Measurements from ENCODE around the gene PTPRA.

PTPRA gene

DNA sequence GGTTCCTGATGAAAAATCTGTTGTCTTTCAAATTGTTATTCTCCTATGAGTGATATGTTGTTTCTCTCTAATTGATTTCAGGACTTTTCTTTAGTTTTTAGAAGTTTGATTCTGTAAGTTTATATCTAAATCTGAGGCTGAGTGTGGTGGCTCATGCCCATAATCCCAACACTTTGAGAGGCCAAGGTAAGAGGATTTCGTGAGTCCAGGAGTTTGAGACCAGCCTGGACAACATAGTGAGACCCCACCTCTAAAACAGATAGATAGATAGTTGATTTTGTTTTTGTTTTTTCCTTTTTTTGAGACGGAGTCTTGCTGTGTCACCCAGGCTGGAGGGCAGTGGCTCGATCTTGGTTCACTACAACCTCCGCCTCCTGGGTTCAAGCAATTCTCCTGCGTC lies 64.6 kb downstream of the PTPRA start:
- DNase-seq (ENCODE audit: low spot score) = no peak

DNA sequence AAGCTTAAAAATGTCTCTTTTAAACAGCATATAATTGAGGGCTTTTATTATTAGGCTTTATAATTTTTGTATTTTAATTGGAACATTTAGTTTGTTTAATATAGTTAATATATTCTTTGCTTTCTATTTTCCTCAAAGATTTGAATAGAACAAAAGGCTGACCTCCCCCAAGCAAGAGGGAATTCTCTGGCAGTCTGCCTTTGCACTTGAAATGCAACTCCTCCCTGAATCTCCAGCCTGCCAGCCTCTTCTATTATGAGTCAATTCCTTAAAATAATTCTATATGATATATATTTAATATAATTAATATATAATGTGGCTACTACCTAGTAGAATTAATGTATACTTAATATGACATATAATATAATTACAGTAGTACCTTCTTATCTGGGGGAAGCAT lies 69.2 kb downstream of the PTPRA start:
- no peak for DNase-seq (ENCODE audit: low spot score)

DNA sequence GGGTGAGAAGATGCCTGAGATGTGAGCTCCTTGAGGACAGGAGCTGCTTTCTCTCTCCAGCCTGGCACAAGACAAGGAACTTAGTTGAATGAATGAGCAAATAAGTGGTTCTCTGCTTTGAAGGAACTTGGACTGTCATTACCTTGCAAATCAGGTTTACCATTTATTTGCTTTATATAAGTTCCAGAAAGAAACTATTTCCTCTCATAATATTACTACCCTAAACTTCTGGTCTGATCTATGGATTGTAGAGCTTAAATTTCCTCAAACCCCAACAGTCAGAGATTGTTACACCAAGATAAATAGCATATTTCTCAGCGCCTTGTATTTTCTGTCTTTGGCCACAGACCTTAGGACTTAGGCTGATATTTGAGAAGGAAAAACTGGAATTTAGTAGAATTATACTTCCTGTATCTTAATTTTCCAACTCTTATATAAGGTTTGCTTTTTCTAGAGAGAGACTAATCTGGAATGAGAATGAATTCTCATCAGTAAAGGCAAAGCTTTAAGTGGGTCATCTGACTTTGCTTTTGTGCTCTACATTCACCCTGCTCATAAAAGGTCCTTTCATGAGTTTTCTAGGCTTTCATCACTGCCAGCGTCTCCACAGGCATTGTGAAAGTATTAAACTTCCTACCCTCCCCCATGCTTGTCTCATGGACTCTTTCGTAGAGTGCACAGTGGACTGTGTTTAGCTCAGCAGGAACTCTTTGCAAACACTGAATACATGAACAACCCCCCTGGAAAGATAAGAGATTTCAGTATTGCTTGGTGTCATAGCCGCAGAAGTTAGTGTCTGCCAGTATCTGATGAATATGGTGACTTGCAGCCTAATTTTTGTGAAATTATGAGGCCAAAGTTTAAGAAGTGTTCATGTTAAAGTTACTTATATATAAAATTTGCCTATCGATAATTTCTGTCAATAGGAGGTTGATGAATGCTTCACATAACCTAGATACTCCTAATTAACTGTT lies 74.0 kb downstream of the PTPRA start:
- DNase-seq (ENCODE audit: low spot score) = no peak

DNA sequence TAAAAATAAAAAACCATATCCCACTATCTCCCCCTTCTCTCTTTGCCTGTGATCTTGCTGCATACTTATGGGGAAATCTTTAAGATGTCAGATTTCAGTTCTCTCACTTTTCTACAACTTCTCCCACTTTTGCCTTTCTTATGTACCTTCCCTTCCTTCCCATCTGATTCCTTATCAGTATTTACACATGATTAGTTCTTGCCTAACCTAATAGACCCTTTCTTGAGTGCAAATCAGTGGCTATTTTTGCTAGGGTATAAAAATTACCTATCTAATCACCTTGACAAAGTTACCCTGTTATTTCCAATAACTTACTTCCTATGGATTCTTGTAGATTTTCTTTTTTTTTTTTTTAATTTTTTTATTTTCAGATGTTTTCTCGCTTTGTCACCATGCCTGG lies 75.7 kb downstream of the PTPRA start:
- DNase-seq (ENCODE audit: low spot score) = no peak

DNA sequence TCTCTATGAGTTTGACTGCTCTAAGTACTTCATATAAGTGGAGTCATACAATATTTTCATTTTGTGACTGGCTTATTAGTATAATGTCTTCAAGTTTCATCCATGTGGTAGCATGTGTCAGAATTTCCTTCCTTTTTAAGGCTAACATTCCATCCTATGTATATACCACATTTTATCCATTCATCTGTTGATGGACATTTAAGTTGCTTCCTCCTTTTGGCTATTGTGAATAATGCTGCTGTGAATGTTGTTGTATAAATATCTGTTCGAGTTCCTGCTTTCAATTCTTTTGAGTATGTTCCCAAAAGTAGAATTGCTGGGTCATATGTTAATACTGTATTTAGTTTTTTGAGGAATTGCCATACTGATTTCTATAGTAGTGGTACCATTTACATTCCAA lies 79.5 kb downstream of the PTPRA start:
- DNase-seq (ENCODE audit: low spot score) = no peak

DNA sequence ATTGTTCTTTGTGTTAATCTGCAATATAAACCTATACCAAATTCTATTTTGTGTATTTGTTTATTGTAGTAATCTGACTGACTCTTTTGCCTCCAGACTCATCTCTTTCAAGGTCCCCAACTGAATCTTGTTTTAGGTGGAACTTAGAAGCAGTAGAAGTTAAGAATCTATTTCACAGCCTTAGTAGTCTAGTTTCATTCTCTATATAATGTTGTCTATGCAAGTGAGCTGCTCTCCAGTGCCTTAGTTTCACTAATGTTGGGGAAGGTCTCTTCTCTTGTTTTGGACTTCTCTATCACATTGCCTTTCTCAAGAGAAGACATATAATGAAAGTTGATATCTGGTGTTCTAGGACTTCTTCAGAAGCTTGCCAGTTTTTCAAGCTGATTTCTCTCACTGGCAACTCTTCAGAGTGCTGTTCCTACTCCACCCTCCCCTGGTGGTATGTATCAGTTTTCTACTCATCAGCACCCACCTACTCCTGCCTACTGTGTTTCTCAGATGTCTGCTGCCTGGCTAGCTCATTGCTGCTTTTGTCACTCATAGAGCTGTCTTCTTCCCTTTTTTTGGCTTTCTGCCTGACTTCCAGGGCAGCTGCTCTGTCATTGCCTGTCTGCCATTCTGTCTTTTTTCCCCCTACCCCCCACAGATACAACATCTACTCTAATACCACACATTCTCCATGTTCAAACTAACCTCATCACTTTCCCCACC lies 82.1 kb downstream of the PTPRA start:
- DNase-seq (ENCODE audit: low spot score) = no peak

DNA sequence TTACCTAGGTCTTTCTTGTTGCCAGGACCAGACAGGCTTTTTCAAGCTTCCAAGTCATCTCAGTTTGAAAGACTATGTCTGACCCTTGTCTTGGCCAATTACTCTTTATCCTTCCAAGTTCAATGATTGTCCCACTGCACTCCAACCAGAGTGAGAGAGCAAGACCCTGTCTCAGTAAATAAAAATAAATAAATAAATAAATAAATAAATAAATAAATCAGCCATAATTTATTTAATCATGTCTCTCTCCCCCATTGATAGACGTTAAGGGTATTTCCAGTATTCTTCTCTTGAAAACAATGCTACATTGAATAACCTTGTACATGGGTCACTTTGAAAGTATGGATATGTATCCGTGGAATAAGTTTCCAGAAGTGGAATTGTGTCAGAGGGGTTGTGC lies 83.2 kb downstream of the PTPRA start:
- DNase-seq (ENCODE audit: low spot score) = no peak

DNA sequence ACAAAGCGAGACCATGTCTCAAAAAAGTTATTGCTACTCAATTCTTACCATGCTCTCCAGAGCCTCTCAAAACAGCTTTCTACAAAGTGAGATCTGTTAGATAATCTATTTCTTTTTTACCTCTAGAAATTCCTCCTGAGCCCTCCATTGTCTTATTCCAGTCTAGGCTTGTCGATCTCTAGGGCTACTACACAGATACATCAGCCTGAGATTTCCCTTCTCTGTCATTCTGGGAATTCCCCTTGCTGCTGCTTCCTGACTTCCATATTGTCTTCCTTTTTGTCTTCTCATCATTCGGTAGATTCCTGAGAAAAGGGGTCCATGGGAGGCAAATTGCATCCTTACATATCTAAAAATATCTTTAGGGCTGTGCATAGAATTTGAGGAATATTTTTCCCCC lies 94.6 kb downstream of the PTPRA start:
- no peak for DNase-seq (ENCODE audit: low spot score)

DNA sequence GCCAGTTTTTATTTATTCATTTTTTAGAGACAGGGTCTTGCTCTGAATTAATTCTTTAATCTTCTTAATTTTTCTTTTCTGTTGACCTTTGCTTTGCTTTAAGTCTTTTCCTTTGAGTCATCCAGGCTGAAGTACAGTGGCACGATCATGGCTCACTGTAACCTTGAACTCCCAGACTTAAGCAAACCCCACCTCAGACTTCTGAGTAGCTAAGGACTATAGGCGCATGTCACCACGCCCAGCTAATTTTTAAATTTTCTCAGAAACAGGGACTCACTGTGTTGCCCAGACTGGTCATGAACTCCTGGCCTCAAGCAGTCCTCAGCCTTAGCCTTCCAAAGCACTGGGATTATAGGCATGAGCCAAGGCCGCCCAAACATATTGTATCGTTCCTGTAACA lies 98.8 kb downstream of the PTPRA start:
- DNase-seq (ENCODE audit: low spot score) = no peak

DNA sequence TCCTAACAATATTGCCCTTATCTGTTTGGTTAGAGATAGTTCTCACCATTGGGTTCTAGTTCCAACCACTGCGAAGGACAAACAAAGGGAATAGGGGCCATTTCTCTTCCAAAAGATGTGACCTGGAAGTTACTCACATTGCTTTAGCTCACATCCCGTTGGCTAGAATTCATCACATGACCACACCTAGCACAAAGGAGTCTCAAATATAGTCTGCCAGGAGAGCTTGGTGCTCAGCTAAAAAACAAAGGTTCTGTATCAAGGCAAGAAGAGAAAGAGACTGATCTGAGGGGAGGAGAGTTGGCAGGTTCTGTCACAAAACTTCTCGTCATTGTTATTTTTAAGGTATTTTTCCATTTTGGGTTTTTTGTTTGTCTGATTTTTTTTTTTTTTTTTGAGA lies 100.3 kb downstream of the PTPRA start:
- no peak for DNase-seq (ENCODE audit: low spot score)

DNA sequence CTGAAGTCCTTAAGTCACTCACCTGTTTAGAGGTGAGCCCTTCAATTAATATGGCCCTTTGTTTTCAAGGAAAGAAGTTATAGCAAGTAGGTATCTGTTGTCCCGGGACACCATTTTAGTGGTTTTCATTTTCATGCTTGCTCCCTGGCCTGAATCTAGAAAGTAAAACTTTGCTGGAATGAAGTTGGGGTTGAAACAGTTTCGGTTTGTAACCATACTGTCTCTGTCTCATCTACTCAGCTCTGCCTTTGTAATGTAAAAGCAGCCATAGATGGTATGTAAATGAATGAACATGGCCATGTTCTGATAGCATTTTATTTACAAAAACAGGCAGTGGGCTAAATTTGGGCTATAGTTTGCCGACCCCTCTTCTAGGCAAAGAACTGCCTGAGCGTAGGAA lies 105.2 kb downstream of the PTPRA start:
- DNase-seq (ENCODE audit: low spot score) = no peak

DNA sequence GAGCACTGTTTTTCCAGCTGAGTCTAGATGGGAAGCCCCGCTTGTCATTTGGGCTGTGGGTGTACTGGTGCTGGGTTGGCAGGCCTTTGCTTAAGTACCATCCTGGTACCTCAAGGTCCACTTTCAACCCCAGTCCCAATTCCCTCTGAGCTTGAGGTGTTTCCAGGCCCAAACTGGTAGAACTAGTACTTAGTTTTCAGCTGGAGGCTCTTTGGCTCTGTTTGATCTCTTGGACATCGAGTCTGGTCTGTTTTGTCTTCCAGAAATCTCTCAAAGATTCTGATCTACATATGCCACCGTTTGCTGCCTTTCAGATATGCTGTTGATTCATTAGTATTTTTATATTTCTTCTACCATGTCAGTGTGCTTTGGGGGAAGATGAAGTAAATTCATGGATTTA lies 108.4 kb downstream of the PTPRA start:
- DNase-seq (ENCODE audit: low spot score) = no peak

DNA sequence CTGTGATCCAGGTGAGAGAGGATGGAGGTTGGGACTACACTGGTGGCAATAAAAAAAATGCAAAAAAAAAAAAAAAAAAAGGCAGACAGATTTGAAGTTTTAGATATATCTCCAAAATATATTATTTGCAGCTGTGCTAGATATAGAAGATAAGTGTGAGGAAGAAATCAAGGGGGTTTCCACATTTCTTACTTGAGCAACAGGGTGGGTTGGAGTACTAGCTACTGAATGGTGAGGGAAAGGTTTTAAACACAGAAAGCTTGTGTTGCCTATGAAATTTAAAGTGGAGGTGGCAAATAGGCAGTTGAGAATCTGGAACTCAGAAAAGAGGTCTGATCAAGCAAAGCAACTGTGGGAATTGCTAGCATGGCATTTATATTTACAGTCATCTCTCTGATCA lies 110.2 kb downstream of the PTPRA start:
- no peak for DNase-seq (ENCODE audit: low spot score)

DNA sequence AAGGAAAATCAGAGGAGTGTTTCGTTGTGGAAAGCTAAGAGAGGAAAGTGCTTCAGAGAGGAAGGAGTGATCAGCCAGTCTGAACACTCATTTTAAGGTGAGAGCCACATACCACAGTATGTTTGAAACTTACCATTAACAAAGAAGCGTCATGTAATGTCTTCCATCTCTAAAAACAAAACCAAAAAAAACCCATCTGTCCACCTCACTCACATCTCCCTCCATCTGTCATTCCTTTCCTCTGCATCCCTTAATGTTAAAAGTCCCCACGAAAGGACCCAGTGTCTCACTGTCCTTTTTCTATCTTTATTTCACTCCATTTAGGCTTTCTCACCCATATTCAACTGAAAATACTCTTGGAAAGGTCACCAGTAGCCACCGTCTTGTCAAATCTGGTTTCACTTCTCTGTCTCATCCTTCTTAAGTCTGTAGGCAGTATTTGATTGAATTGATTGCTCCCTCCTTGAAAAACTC lies 110.8 kb downstream of the PTPRA start:
- no peak for DNase-seq (ENCODE audit: low spot score)

DNA sequence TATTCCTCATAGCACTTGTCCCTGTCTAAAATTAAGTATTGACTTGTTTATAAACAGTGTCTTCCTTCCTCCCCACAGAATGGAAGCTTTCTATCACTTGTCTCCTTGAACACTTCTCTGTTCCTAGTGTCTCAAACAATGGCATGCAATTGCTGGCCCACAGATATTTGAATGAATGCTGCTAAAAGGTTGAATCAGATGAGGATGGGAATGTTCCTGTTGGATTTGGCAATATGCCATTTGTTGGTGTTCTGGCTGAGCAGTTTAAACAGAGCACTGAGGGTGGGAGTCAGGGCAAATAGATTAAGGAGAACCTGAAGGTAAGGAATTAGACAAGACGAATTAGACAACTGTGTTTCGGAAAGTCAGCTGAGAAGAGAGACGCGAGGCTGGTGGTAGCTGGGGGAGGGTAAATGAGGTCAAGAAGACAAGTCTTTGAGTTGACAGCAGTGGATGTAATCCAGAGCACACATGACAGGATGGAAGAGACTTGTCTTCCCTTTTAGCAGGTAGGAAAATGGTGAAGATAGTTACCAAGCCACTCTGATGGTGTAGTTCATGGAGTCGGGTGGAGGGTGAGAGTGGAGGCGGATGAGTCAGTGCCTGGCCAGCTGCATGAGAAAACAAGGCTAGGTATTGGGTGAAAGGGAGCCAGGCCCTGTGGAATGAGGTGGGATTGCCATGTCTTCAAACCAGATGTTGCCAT lies 111.8 kb downstream of the PTPRA start:
- no peak for DNase-seq (ENCODE audit: low spot score)

DNA sequence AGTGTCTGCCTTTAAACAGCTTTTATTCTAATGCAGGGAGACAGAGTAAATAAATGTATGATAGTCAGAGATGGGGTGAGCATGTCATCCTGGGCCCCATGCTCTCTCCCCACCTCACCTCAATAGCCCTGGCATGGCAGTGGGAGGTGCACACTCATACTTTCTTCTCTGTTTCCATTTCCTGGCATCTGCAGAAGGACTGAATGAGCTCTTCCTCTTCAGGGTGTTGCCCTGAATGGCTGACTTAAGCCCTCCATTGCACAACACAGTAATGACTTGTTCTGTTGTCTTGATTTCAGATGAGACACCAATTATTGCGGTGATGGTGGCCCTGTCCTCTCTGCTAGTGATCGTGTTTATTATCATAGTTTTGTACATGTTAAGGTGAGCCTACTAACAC lies 113.2 kb downstream of the PTPRA start:
- DNase-seq (ENCODE audit: low spot score) = no peak

DNA sequence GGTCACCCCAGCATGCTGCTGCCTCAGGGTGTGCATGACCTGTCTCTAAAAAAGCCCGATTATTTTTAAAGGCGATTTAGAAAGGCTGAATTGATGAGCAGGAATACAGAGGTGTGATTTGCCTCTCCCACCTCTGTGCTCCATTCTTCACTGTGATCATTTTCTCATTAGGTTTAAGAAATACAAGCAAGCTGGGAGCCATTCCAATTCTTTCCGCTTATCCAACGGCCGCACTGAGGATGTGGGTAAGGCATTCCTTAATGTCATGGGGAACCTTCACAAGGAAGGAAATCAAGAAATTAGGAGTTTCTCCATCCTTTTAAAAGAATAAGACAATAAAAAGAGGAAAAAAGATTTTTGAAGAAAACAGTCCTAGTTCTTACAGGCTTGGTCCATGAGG lies 114.6 kb downstream of the PTPRA start:
- DNase-seq (ENCODE audit: low spot score) = no peak

DNA sequence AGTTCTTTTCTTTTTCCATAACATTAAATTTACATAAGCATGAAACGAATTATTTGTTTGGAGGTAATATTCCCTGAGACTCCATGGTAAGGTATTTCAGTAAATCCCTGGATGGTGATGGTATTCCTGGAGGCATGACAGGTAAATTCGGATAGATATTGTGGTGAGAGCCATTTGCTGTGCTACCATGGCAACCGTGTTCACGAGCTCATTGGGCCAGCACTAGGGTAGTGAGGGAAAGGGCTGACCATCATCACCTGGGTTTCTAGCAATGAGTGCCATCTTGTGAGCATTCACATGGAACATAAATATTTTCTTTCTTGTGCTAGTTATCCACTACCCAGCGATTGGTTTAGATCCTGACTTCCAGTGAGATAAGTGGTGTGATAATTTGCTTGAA lies 118.3 kb downstream of the PTPRA start:
- DNase-seq (ENCODE audit: low spot score) = no peak

DNA sequence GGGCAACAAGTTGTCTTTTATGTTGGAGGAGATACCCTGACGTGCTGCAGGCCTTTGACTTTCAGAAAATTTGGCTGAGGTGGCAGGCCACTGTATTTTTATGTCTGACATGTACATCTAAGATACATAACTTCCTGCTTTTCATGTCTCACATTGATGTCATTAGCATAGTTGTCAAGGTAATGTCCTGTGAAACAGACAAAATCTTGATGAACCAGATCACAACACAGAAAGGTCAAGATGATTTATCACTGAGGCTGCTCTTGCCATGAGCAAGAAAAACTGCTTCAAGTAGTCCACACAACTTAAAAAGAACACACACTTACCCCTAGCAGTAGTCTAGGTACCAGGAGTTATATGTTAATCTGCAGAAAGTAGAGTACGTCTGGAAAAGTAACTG lies 120.0 kb downstream of the PTPRA start:
- DNase-seq (ENCODE audit: low spot score) = no peak

DNA sequence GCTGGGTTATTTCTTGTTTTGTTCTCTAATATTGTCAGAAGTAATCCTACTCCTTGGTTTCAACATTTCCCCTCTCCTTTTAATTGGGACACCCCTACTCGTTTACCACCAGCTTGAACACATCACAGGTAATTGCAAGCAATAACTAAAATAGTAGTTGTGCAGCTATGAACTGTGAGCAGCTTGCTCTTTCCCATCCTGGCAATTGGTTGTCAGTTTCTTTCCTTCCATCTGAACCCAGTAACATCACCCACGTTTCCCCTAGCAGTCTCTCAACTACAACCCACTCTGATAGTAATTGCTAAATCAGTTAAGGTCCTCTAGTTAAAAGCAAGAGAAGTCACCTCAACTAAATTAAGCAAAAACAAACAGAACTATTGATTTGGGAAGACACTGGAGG lies 122.5 kb downstream of the PTPRA start:
- no peak for DNase-seq (ENCODE audit: low spot score)

DNA sequence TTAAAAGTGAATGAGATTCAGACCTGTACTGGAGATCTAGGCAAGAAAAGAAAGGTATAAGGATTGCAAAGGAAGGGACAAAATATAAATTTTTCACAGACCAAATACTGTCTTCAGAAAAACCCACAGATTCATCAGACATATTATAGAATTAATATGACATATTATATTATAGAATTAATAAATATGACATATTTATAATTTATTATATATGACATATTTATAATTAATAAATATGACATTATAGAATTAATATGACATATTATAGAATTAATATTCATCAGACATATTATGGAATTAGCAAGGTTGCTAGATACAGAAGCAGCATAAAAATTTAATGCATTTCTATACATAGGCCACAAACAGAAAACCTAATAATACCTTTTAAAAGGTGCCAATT lies 125.4 kb downstream of the PTPRA start:
- no peak for DNase-seq (ENCODE audit: low spot score)

DNA sequence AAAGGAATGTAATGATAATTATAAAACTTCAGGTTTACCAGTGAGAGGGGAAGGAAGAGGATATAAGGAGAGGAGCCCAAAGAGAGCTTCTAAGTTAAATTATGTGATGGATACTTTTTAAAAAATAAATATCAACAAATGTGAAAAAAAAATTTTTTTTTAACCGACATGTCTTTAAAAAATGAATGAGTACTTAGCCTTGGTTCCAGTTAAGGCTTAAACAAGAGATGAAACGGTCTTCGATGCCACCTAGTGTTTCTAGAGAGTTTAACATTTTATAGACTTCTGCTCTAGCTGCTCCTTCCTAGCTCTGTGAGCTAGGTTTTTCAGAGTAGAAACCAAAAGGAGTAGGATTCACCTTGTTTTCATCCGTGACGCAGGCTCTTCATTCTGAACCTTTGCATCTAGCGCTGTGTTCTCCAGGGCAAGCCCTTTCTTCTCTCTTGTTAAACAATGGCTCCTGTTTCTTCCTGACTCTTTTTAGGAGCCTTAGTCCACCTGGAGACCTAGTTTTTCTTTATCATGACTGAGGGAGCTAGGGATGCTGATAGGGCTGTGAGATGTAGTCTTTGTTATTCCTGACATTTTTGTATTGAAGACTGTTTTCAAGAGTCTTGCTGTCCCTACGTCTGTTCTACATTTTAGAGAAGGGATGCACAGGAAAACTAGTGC lies 127.7 kb downstream of the PTPRA start:
- no peak for DNase-seq (ENCODE audit: low spot score)
